ENCODE results near the gene GTSE1.

DNA sequence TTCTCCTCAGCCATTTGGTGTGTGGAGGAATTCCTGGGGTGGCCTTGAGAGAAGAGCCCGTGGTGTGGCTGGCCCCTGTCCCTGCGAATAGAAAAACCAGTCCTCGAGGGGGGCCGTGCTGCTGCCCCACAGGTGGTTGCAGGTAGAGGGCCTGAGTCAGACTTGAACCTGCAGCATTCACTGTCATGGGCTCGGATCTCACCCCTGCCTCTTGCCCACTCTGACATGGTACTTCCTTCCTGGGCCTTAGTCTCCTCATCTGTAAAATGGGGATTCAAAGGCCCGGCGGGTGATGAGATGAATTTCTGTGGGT lies 58.3 kb downstream of the GTSE1 start:
- TF ChIP-seq EZH2 (IDR thresholded peaks at IDR 0.05; ENCODE audit: insufficient read depth, poor library complexity, severe bottlenecking) (no peak), EZH2phosphoT487 (IDR thresholded peaks at IDR 0.05; ENCODE audit: insufficient read depth, low read depth) (no peak)
